HG03469 (cell line): Measurements from ENCODE around the gene GAMT.
A peak's percentile ranks its signal among the peaks of the same experiment; 100 is the strongest.

Experiments used
- ATAC-seq: cut with Tn5 transposase; IDR thresholded peaks from one replicate; pipeline ENCODE4 v1.9.1; 2021; ENCODE audit warnings: mild to moderate bottlenecking, moderate library complexity, moderate number of reproducible peaks; ENCODE audit not compliant: unreplicated experiment

Gene GAMT

GRCh38 chr19:1366899-1367870, 34.2 kb downstream of the GAMT start:
- no peak for ATAC-seq

- ATAC-seq = no peak
These were observed 35.0 kb downstream of the GAMT start for GRCh38 chr19:1366296-1366695.

GRCh38 chr19:1365319-1366269, 35.7 kb downstream of the GAMT start:
- no peak for ATAC-seq

GRCh38 chr19:1364070-1364704, 37.2 kb downstream of the GAMT start:
- no peak for ATAC-seq

GRCh38 chr19:1363599-1363998, 37.7 kb downstream of the GAMT start:
- no peak for ATAC-seq

GRCh38 chr19:1362387-1363257, 38.7 kb downstream of the GAMT start:
- ATAC-seq = no peak

- ATAC-seq = no peak
These were observed 39.5 kb downstream of the GAMT start for GRCh38 chr19:1361601-1362386.

- ATAC-seq = no peak
These were observed 40.4 kb downstream of the GAMT start for GRCh38 chr19:1360818-1361461.

- ATAC-seq = no peak
These were observed 41.1 kb downstream of the GAMT start for GRCh38 chr19:1360126-1360817.

GRCh38 chr19:1357531-1358109, 43.7 kb downstream of the GAMT start:
- ATAC-seq = no peak

- ATAC-seq = no peak
These were observed 44.9 kb downstream of the GAMT start for GRCh38 chr19:1356508-1356865.

- ATAC-seq = no peak
These were observed 45.5 kb downstream of the GAMT start for GRCh38 chr19:1355568-1356507.

GRCh38 chr19:1354970-1355567, 46.3 kb downstream of the GAMT start:
- ATAC-seq = peak; percentile 24

- ATAC-seq = no peak
These were observed 48.2 kb downstream of the GAMT start for GRCh38 chr19:1353144-1353543.

- ATAC-seq = no peak
These were observed 49.9 kb downstream of the GAMT start for GRCh38 chr19:1351381-1351851.

GRCh38 chr19:1350867-1351266, 50.5 kb downstream of the GAMT start:
- ATAC-seq = no peak
